ENCODE results near the gene HUWE1. TPM values are rescaled to one million over a fixed set of nuclear protein-coding genes. Genes with fewer than 3 reads are reported as not detected.
A peak's percentile ranks its signal among the peaks of the same experiment; 100 is the strongest.

The HUWE1 gene
- total and polyA plus RNA-seq, 2 donors (not counting 1 experiment from before 2014, with no cell fraction given) = 52.8 to 146 TPM

DNA sequence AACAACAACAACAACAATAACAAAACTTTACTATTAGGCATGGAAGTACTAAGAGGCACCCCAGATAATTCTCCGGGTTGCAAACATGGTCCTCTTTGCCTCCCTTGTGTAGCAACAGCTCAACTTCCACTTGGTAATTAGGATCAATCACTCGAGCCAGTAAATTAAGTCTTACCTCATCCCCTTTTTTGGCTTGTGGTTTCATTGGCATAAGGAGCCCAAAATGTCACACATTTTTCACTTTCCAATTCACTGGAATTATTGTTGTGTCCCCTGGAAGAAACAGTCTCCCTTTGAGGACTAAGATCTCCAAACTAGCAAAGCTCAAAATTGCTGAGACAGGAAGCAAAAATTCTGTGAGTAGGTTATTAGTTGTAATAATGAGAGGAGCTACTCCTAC, 203.1 kb downstream of the HUWE1 start:
- TF ChIP-seq, protein P1, sequence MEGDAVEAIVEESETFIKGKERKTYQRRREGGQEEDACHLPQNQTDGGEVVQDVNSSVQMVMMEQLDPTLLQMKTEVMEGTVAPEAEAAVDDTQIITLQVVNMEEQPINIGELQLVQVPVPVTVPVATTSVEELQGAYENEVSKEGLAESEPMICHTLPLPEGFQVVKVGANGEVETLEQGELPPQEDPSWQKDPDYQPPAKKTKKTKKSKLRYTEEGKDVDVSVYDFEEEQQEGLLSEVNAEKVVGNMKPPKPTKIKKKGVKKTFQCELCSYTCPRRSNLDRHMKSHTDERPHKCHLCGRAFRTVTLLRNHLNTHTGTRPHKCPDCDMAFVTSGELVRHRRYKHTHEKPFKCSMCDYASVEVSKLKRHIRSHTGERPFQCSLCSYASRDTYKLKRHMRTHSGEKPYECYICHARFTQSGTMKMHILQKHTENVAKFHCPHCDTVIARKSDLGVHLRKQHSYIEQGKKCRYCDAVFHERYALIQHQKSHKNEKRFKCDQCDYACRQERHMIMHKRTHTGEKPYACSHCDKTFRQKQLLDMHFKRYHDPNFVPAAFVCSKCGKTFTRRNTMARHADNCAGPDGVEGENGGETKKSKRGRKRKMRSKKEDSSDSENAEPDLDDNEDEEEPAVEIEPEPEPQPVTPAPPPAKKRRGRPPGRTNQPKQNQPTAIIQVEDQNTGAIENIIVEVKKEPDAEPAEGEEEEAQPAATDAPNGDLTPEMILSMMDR (conservative IDR thresholded peaks at IDR 0.05 in 1 of 2, IDR thresholded peaks at IDR 0.05 in 1 of 2; ENCODE audit: low read depth in 1 of 2, low read length in 2 of 2) = no peak
- no peak for TF ChIP-seq EZH2 (IDR thresholded peaks at IDR 0.05; ENCODE audit: low read length, missing control alignments)
- no peak overlapping the region for H2AFZ ChIP-seq (ENCODE audit: low read length)
- H3K36me3 ChIP-seq (ENCODE audit: control insufficient read depth, insufficient read depth, low read length) = no peaks in the 10 kb centered on the region
- H3K9ac ChIP-seq (ENCODE audit: insufficient read depth, low read length) = no peak overlapping the region
- no peaks in the 10 kb centered on the region for H3K9me3 ChIP-seq (ENCODE audit: control insufficient read depth, insufficient read depth, low read depth, low read length)
- H3K27ac ChIP-seq (ENCODE audit: insufficient read depth, low read length) = no peak overlapping the region
- no peaks in the 10 kb centered on the region for H4K20me1 ChIP-seq (ENCODE audit: control insufficient read depth, extremely low read depth, insufficient read depth, low read length)
- H3K27me3 ChIP-seq (ENCODE audit: control insufficient read depth, insufficient read depth, low read length) = peaks cover 3% of the 10 kb centered on the region
- no peak overlapping the region for H3K4me3 ChIP-seq (replicated peaks in 1 of 4; ENCODE audit: control extremely low read depth in 1 of 4, insufficient read depth in 1 of 4, low read depth in 3 of 4, low read length in 4 of 4)
- DNase-seq (ENCODE audit: low read depth in 2 of 2) = peak in 1 of 2 donors; percentile 8
- no peak overlapping the region for H3K4me2 ChIP-seq (ENCODE audit: extremely low read depth, insufficient read depth, low read length)
- H3K79me2 ChIP-seq (ENCODE audit: control insufficient read depth, insufficient read depth, low read length) = no peaks in the 10 kb centered on the region
- no peaks in the 10 kb centered on the region for H3K4me1 ChIP-seq (ENCODE audit: control insufficient read depth, extremely low read depth, insufficient read depth, low read length)

Data from fibroblast of lung (primary cell).